COLO829 (cell line): ENCODE results near the gene ZBTB22.

Experiments
- DNase-seq: peaks from one replicate; pipeline ENCODE4 v3.0.0; 2012; ENCODE audit warnings: low spot score

The ZBTB22 gene

GRCh38 chr6:33330736-33331135 is 13.2 kb upstream of the ZBTB22 start:
- no peak for DNase-seq

- DNase-seq: peak; percentile 85
Observed at GRCh38 chr6:33329058-33329457, 11.5 kb upstream of the ZBTB22 start.

GRCh38 chr6:33324125-33324524 is 6.6 kb upstream of the ZBTB22 start:
- DNase-seq: no peak

- DNase-seq: no peak
Observed at GRCh38 chr6:33323623-33323948, 6.0 kb upstream of the ZBTB22 start.

- DNase-seq: no peak
Observed at GRCh38 chr6:33321227-33321626, 3.7 kb upstream of the ZBTB22 start.

- DNase-seq: no peak
Observed at GRCh38 chr6:33320315-33321181, 3.0 kb upstream of the ZBTB22 start.

- DNase-seq: no peak
Observed at GRCh38 chr6:33319939-33320314, 2.4 kb upstream of the ZBTB22 start.

- no peak for DNase-seq
Observed at GRCh38 chr6:33318426-33319073, 1.0 kb upstream of the ZBTB22 start.

GRCh38 chr6:33317419-33317668 is 200 bp downstream of the ZBTB22 start:
- DNase-seq: peak; percentile 54

GRCh38 chr6:33316603-33317418 is 733 bp downstream of the ZBTB22 start:
- DNase-seq: no peak

- DNase-seq: no peak
Observed at GRCh38 chr6:33315793-33316602, 1.5 kb downstream of the ZBTB22 start.

GRCh38 chr6:33314943-33315792 is 2.4 kb downstream of the ZBTB22 start:
- no peak for DNase-seq

- DNase-seq: peak; percentile 69
Observed at GRCh38 chr6:33314515-33314942, 3.0 kb downstream of the ZBTB22 start.

- no peak for DNase-seq
Observed at GRCh38 chr6:33313709-33314514, 3.6 kb downstream of the ZBTB22 start, which contains the start of gene TAPBP. Gene TAPBP (minus strand): TSS chr6:33314078. CDS start chr6:33314041, 37 bp downstream.

- DNase-seq: no peak
Observed at GRCh38 chr6:33313105-33313708, 4.3 kb downstream of the ZBTB22 start.

GRCh38 chr6:33312361-33313104 is 5.0 kb downstream of the ZBTB22 start:
- DNase-seq: peak; percentile 89

- no peak for DNase-seq
Observed at GRCh38 chr6:33306356-33306755, 11.2 kb downstream of the ZBTB22 start.

- no peak for DNase-seq
Observed at GRCh38 chr6:33305052-33305451, 12.5 kb downstream of the ZBTB22 start.

- DNase-seq: no peak
Observed at GRCh38 chr6:33304216-33304615, 13.3 kb downstream of the ZBTB22 start.
